ENCODE measurements around the gene UNC5CL. TPM values are rescaled to one million over a fixed set of nuclear protein-coding genes. Genes with fewer than 3 reads are reported as not detected.

Gene UNC5CL
- polyA plus RNA-seq, 1 donor (not counting 4 experiments of a cell fraction or from before 2014, with no cell fraction given): 0.34 TPM

- no peak overlapping the region for H3K4me3 ChIP-seq (ENCODE audit: control insufficient read depth in 2 of 3, extremely low read depth in 1 of 3, insufficient read depth in 2 of 3, low read depth in 1 of 3, low read length in 3 of 3)
- no peaks in the 10 kb centered on the region for H3K79me2 ChIP-seq (ENCODE audit: control insufficient read depth, insufficient read depth, low read length)
- dilution Hi-C loops (cut with MboI; ENCODE audit: extremely low pct_ligation_motif_present, low sequenced_read_pairs): no loop called here
- H3K9me1 ChIP-seq (ENCODE audit: control insufficient read depth, extremely low read depth, insufficient read depth, low read length): no peaks in the 10 kb centered on the region
- TF ChIP-seq EZH2 (IDR thresholded peaks at IDR 0.05; ENCODE audit: low read length): no peak
- TF ChIP-seq, protein P1, sequence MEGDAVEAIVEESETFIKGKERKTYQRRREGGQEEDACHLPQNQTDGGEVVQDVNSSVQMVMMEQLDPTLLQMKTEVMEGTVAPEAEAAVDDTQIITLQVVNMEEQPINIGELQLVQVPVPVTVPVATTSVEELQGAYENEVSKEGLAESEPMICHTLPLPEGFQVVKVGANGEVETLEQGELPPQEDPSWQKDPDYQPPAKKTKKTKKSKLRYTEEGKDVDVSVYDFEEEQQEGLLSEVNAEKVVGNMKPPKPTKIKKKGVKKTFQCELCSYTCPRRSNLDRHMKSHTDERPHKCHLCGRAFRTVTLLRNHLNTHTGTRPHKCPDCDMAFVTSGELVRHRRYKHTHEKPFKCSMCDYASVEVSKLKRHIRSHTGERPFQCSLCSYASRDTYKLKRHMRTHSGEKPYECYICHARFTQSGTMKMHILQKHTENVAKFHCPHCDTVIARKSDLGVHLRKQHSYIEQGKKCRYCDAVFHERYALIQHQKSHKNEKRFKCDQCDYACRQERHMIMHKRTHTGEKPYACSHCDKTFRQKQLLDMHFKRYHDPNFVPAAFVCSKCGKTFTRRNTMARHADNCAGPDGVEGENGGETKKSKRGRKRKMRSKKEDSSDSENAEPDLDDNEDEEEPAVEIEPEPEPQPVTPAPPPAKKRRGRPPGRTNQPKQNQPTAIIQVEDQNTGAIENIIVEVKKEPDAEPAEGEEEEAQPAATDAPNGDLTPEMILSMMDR (optimal IDR thresholded peaks at IDR 0.05 in 1 of 3, IDR thresholded peaks at IDR 0.05 in 1 of 3, conservative IDR thresholded peaks at IDR 0.05 in 1 of 3; ENCODE audit: extremely low read depth in 1 of 3, insufficient read depth in 2 of 3, low read length in 3 of 3): no peak
- H2AFZ ChIP-seq (ENCODE audit: control insufficient read depth, low read length): no peak overlapping the region
- H3K9ac ChIP-seq (ENCODE audit: control insufficient read depth, extremely low read depth, insufficient read depth, low read length): no peak overlapping the region
- no peak for DNase-seq (ENCODE audit: low read depth, low spot score)
- H3K9me3 ChIP-seq (ENCODE audit: control insufficient read depth, low read depth, low read length): no peaks in the 10 kb centered on the region
- H3K4me1 ChIP-seq (ENCODE audit: control insufficient read depth, extremely low read depth, insufficient read depth, low read length): peaks cover 14% of the 10 kb centered on the region
- no peaks in the 10 kb centered on the region for H3K27me3 ChIP-seq (ENCODE audit: control insufficient read depth, extremely low read depth, insufficient read depth, low read length)
- H3K36me3 ChIP-seq (ENCODE audit: control insufficient read depth in 2 of 2, extremely low read depth in 1 of 2, insufficient read depth in 2 of 2, low read length in 2 of 2): no peaks in the 10 kb centered on the region
- H3K27ac ChIP-seq (ENCODE audit: control insufficient read depth, insufficient read depth, low read length): no peak overlapping the region
- no peak for FAIRE-seq
- H4K20me1 ChIP-seq (ENCODE audit: control insufficient read depth, extremely low read depth, insufficient read depth, low read length): no peaks in the 10 kb centered on the region
- no peak overlapping the region for H3K4me2 ChIP-seq (ENCODE audit: control insufficient read depth, extremely low read depth, insufficient read depth, low read depth, low read length)
Observed at GRCh38 chr6:41058783-41059181, 19.8 kb upstream of the UNC5CL start.

DNA sequence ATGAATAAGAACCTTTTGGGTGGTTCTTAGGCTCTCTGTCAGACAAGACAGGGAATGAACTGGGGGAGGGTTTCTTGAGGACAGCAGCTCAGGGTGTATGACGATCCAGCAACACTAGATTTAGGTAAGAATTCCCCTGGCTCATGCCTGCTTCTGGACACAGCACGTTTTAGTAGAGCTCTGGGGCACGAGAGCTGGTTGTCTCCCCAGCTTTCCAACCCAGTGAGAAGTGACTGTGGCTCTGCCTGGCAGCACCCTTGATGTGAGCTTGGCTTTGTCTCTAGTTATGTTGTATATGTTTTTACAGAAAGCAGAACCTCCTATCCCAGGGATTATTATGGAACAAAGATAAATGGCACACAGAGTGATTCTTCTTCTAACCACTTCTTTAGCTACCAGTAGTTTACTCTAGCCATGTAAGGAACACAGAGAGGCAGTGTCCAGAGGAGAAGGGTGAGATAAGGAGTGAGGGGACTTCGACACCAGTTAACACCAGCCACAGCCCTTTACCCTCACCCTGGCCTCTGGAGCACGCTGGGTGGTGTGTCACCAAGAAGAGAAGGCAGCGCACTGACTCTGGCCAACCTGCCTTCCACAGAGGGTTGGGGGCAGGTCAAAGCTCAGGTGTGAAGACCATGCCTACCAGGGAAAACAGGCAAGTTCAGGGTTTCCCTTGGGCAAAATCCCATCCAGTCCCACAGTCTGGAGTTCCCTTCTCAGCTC is 17.9 kb upstream of the UNC5CL start:
- Histone ChIP-seq H3K4me1 (ENCODE audit: control insufficient read depth, extremely low read depth, insufficient read depth, low read length) (peaks cover 14% of the 10 kb centered on the region), H4K20me1 (ENCODE audit: control insufficient read depth, extremely low read depth, insufficient read depth, low read length) (no peaks in the 10 kb centered on the region), H3K9me1 (ENCODE audit: control insufficient read depth, extremely low read depth, insufficient read depth, low read length) (no peaks in the 10 kb centered on the region), H3K9ac (ENCODE audit: control insufficient read depth, extremely low read depth, insufficient read depth, low read length) (no peak overlapping the region), H3K27ac (ENCODE audit: control insufficient read depth, insufficient read depth, low read length) (no peak overlapping the region), H3K9me3 (ENCODE audit: control insufficient read depth, low read depth, low read length) (no peaks in the 10 kb centered on the region), H3K27me3 (ENCODE audit: control insufficient read depth, extremely low read depth, insufficient read depth, low read length) (no peaks in the 10 kb centered on the region), H3K36me3 (ENCODE audit: control insufficient read depth in 2 of 2, extremely low read depth in 1 of 2, insufficient read depth in 2 of 2, low read length in 2 of 2) (no peaks in the 10 kb centered on the region), H2AFZ (ENCODE audit: control insufficient read depth, low read length) (no peak overlapping the region), H3K4me2 (ENCODE audit: control insufficient read depth, extremely low read depth, insufficient read depth, low read depth, low read length) (no peak overlapping the region), H3K79me2 (ENCODE audit: control insufficient read depth, insufficient read depth, low read length) (no peaks in the 10 kb centered on the region), H3K4me3 (ENCODE audit: control insufficient read depth in 2 of 3, extremely low read depth in 1 of 3, insufficient read depth in 2 of 3, low read depth in 1 of 3, low read length in 3 of 3) (no peak overlapping the region)
- DNase-seq (ENCODE audit: low read depth, low spot score): no peak
- dilution Hi-C loops (cut with MboI; ENCODE audit: extremely low pct_ligation_motif_present, low sequenced_read_pairs): no loop called here
- TF ChIP-seq, protein P1 (optimal IDR thresholded peaks at IDR 0.05 in 1 of 3, IDR thresholded peaks at IDR 0.05 in 1 of 3, conservative IDR thresholded peaks at IDR 0.05 in 1 of 3; ENCODE audit: extremely low read depth in 1 of 3, insufficient read depth in 2 of 3, low read length in 3 of 3): no peak
- no peak for TF ChIP-seq EZH2 (IDR thresholded peaks at IDR 0.05; ENCODE audit: low read length)
- FAIRE-seq: no peak

Data from keratinocyte (primary cell).